Liver (tissue), 9 donors: ENCODE measurements around the gene GPR137C. TPM values are rescaled to one million over a fixed set of nuclear protein-coding genes. Genes with fewer than 3 reads are reported as not detected.

ENCODE experiments used
- DNase-seq: peaks from one replicate; pipeline ENCODE4 v3.0.0-alpha.2; 2017; ENCODE audit warnings: low spot score
- H3K27ac ChIP-seq, 2 donors: one replicate each; pipeline ENCODE4 v1.7.0; 2013; ENCODE audit warnings: inconsistent platforms in 2 of 2, low read length in 2 of 2, control low read depth in 1 of 2, low read depth in 1 of 2, mild to moderate bottlenecking in 1 of 2
- H3K27me3 ChIP-seq, 4 donors: one replicate each; pipeline versions ENCODE4 v1.6.1 to v1.7.0; 2013; ENCODE audit warnings: low read length in 3 of 4, inconsistent platforms in 1 of 4, mild to moderate bottlenecking in 1 of 4, moderate library complexity in 1 of 4; ENCODE audit not compliant: control insufficient read depth in 4 of 4, insufficient read depth in 4 of 4
- H3K36me3 ChIP-seq, 4 donors: one replicate each; pipeline versions ENCODE4 v1.6.1 to v1.7.0; 2013; ENCODE audit warnings: low read length in 3 of 4, mild to moderate bottlenecking in 3 of 4, low read depth in 1 of 4, moderate library complexity in 1 of 4; ENCODE audit not compliant: control insufficient read depth in 4 of 4, insufficient read depth in 3 of 4
- H3K4me1 ChIP-seq, 4 donors: one replicate each; pipeline versions ENCODE4 v1.6.1 to v1.7.0; 2013; ENCODE audit warnings: low read length in 3 of 4, mild to moderate bottlenecking in 3 of 4, moderate library complexity in 1 of 4; ENCODE audit not compliant: control insufficient read depth in 4 of 4, insufficient read depth in 4 of 4
- H3K4me3 ChIP-seq, 3 donors: one replicate each; pipeline versions ENCODE4 v1.6.1 to v1.7.0; 2013; ENCODE audit warnings: low read length in 3 of 3, control low read depth in 1 of 3, low read depth in 1 of 3, mild to moderate bottlenecking in 1 of 3
- H3K9ac ChIP-seq, 2 donors: one replicate each; pipeline ENCODE4 v1.7.0; 2013; ENCODE audit warnings: low read length in 2 of 2, mild to moderate bottlenecking in 2 of 2, moderate library complexity in 2 of 2, control low read depth in 1 of 2, low read depth in 1 of 2
- H3K9me3 ChIP-seq, 4 donors: one replicate each; pipeline versions ENCODE4 v1.6.1 to v1.7.0; 2013; ENCODE audit warnings: low read length in 3 of 4; ENCODE audit not compliant: control insufficient read depth in 4 of 4
- ATF3 ChIP-seq: IDR thresholded peaks from 2 replicates; pipeline ENCODE4 v1.6.1; 2016; ENCODE audit warnings: antibody characterized with exemption
- CTCF ChIP-seq: fragments of 150-350 bp; IDR thresholded peaks from 2 replicates; pipeline ENCODE4 v1.5.1; 2017; ENCODE audit warnings: improper control_type of control experiment, low read depth, low read length; ENCODE audit not compliant: missing input control
- FOXA1 ChIP-seq: IDR thresholded peaks from 2 replicates; pipeline ENCODE4 v1.6.1; 2016; ENCODE audit warnings: antibody characterized with exemption
- HNF4A ChIP-seq, 2 donors: conservative IDR thresholded peaks; 2 replicates each; pipeline ENCODE4 v1.6.1; 2016; ENCODE audit warnings: antibody characterized with exemption in 2 of 2, mild to moderate bottlenecking in 2 of 2
- HNF4G ChIP-seq: IDR thresholded peaks from 2 replicates; pipeline ENCODE4 v1.6.1; 2016; ENCODE audit warnings: antibody characterized with exemption
- MAX ChIP-seq: IDR thresholded peaks from 2 replicates; pipeline ENCODE4 v1.6.1; 2016; ENCODE audit warnings: antibody characterized with exemption
- RAD21 ChIP-seq, 2 donors: IDR thresholded peaks; 2 replicates each; pipeline ENCODE4 v1.6.1; 2016; ENCODE audit warnings: antibody characterized with exemption in 2 of 2, mild to moderate bottlenecking in 2 of 2
- REST ChIP-seq: IDR thresholded peaks from 2 replicates; pipeline ENCODE4 v1.6.1; 2016; ENCODE audit warnings: antibody characterized with exemption, mild to moderate bottlenecking
- RXRA ChIP-seq, 2 donors: IDR thresholded peaks; 2 replicates each; pipeline ENCODE4 v1.6.1; 2017 to 2018; ENCODE audit warnings: antibody characterized with exemption in 2 of 2, mild to moderate bottlenecking in 1 of 2
- SP1 ChIP-seq: IDR thresholded peaks from 2 replicates; pipeline ENCODE4 v1.6.1; 2018; ENCODE audit warnings: antibody characterized with exemption, mild to moderate bottlenecking
- TAF1 ChIP-seq: conservative IDR thresholded peaks from 2 replicates; pipeline ENCODE4 v1.6.1; 2016; ENCODE audit warnings: antibody characterized with exemption, mild to moderate bottlenecking
- ZBTB33 ChIP-seq: IDR thresholded peaks from 2 replicates; pipeline ENCODE4 v1.6.1; 2016; ENCODE audit warnings: antibody characterized with exemption
- WGBS: extraction: QIAGEN DNeasy Blood & Tissue Kit; methylation state at CpG from one replicate; pipeline ENCODE4 v1.1.7; 2013; 5-methylcytosine and 5-hydroxymethylcytosine counted together
- polyA plus RNA-seq, 2 donors: library from polyadenylated mRNA; stranded (reverse) in 1 of 2; unstranded in 1 of 2; fragments of 200-250 nt in 1 of 2; fragments of >200 nt in 1 of 2; fragmentation: Nextera tagmentation in 1 of 2; extraction: Ambion mirVana in 1 of 2; gene quantifications; one replicate each; pipeline versions ENCODE4 v1.2.1 to v1.2.3, GENCODE V29; 2013 to 2015
- total RNA-seq, 2 donors: library from RNA; depleted of rRNA; stranded (reverse); fragments of >200 nt; gene quantifications; one replicate each; pipeline ENCODE4 v1.2.3, GENCODE V29; 2014
- donor health status: healthy.
- donor health status: healthy.
- donor health status: healthy.
- donor health status: healthy.
- donor health status: healthy.

GPR137C gene
- total and polyA plus RNA-seq, 4 donors, result 0.14 to 1.3 (median 0.33) TPM

- Histone ChIP-seq H3K4me3 (no peak overlapping the region), H3K27me3 (no peaks in the 10 kb centered on the region), H3K9me3 (no peaks in the 10 kb centered on the region), H3K36me3 (no peaks in the 10 kb centered on the region), H3K4me1 (peaks cover 0 to 13% (median 8%) of the 10 kb centered on the region in 4 donors), H3K27ac (no peak overlapping the region), H3K9ac (no peak overlapping the region)
- TF ChIP-seq MAX (no peak), ATF3 (no peak), RXRA (IDR thresholded peaks at IDR 0.05) (no peak)
- WGBS, result 97% methylated on average over 3 of the region's 3 CpGs
- no peak for DNase-seq
Observed at GRCh38 chr14:52547526-52547925, 5.1 kb upstream of the GPR137C start.

- H3K4me1 ChIP-seq, result peaks cover 0 to 25% (median 14%) of the 10 kb centered on the region in 4 donors
- no peak for DNase-seq
Observed at GRCh38 chr14:52550661-52551060, 2.0 kb upstream of the GPR137C start.

GRCh38 chr14:52551205-52551604 lies 1.4 kb upstream of the GPR137C start:
- H3K4me1 ChIP-seq, result peaks cover 0 to 25% (median 14%) of the 10 kb centered on the region in 4 donors
- DNase-seq, result no peak
- peak overlapping the region in 1 of 3 donors; percentile 83 for H3K4me3 ChIP-seq
- H3K9ac ChIP-seq, result peak overlapping the region in 1 of 2 donors; percentile 94
- WGBS, result 52% methylated on average over 6 of the region's 6 CpGs
- no peaks in the 10 kb centered on the region for H3K9me3 ChIP-seq
- H3K27ac ChIP-seq, result no peak overlapping the region
- H3K27me3 ChIP-seq, result no peaks in the 10 kb centered on the region
- no peaks in the 10 kb centered on the region for H3K36me3 ChIP-seq
- TF ChIP-seq REST (no peak), ATF3 (no peak), CTCF (no peak), HNF4A (conservative IDR thresholded peaks at IDR 0.05) (no peak), ZBTB33 (no peak), TAF1 (no peak), RAD21 (IDR thresholded peaks at IDR 0.05) (no peak), MAX (no peak), HNF4G (no peak)

More at GRCh38 chr14:52550661-52551060, 2.0 kb upstream of the GPR137C start:
- WGBS, result 95% methylated on average over 3 of the region's 3 CpGs
- Histone ChIP-seq H3K27me3 (no peaks in the 10 kb centered on the region), H3K9ac (no peak overlapping the region), H3K36me3 (no peaks in the 10 kb centered on the region), H3K27ac (no peak overlapping the region), H3K4me3 (no peak overlapping the region), H3K9me3 (no peaks in the 10 kb centered on the region)
- TF ChIP-seq RAD21 (IDR thresholded peaks at IDR 0.05), result no peak
- TF ChIP-seq SP1, result no peak
- no peak for TF ChIP-seq TAF1
- TF ChIP-seq FOXA1, result no peak
- TF ChIP-seq ZBTB33, result no peak
- TF ChIP-seq ATF3, result no peak
